Fibroblast of the aortic adventitia (primary cell): ENCODE measurements around the gene PAPOLA. TPM values are rescaled to one million over a fixed set of nuclear protein-coding genes. Genes with fewer than 3 reads are reported as not detected.

Experiments
- DNase-seq: peaks from one replicate; pipeline ENCODE4 v3.0.0-alpha.2; 2010; ENCODE audit warnings: low read depth
- H3K4me3 ChIP-seq: 2 replicates; pipeline ENCODE4 v1.5.1; 2011; ENCODE audit warnings: low read depth, mild to moderate bottlenecking, control low read depth, low read length, moderate library complexity
- CTCF ChIP-seq: IDR thresholded peaks from 2 replicates; pipeline ENCODE4 v1.5.1; 2011; ENCODE audit warnings: mild to moderate bottlenecking, low read length, control low read depth, inconsistent platforms; ENCODE audit not compliant: insufficient read depth
- total RNA-seq: library from RNA; depleted of rRNA; stranded (reverse); fragments of >200 nt; gene quantifications from 2 replicates; pipeline ENCODE4 v1.2.3, GENCODE V29; 2012; ENCODE audit warnings: low replicate concordance

PAPOLA gene
- total RNA-seq, 1 donor, result 124 TPM

DNA sequence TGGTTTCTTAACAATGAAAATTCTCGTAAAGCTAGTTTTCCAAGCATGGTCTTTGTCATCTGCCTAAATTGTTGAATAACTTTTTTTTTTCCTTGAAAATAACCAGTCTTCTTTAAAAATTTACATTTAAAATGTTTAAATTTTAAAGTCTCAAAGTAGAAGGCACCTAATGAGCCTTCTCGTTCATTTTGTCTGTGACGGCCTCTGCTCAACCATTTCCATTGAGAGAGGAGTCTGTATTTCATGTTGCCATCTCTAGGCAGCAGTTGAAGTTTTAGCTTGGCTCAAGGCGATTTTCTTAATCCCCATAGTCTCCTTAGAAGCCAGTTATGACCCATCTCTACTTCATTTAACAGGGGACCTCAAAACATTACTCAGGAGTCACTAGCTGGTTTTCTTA, 69.1 kb downstream of the PAPOLA start:
- no peak overlapping the region for H3K4me3 ChIP-seq
- no peak for TF ChIP-seq CTCF
- DNase-seq, result no peak

DNA sequence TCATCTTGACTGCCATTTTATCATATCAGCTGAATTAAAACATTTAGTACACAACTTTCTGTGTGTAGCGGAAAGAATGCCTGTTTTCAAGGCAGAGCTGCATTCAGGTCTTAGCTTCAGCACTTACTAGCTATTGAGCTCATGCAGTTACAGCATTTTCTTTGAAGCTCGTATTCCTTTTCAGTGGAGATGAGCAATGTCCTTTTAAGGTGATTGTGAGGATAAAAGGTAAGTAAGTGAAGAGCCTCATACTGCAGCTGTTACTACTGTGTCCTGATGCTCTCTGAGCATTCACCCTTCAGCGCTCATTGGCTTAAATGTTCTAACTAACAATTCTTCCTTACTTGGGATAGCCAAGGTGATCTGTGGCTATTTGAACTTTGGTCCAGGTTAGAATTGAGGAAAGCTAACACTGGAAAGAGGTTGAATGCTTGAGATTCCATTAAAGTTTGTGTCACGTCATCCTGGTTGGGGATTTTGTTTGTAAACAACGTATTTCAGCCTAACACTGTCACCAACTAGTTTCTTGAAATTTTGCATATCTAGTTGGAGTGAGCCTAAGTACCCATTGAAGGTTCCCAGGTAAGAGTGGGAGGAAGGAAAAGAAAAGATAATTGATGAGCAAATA, 71.4 kb downstream of the PAPOLA start:
- no peak overlapping the region for H3K4me3 ChIP-seq
- no peak for TF ChIP-seq CTCF
- no peak for DNase-seq

DNA sequence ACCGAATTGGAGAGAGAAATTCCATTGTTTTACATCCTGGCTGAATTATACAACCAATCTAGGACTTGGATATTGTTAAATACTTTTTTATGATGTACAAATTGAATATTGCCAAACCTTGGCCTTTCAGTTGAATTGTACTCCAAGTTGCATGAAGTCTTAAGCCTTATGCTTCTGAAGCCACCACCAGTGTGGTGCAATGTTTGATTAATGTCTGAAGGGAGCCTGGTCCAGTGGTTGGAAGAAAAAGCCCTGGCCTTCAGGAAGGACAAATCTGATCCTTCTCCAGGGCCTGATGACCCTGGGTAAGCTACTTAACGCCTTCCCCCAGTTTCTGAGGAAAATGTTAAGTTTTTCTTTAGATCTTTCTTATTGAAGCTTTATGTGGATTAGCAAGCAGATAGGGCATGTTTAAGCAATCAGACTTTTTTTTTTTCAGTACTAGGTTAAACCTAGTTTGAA, 72.0 kb downstream of the PAPOLA start:
- no peak for TF ChIP-seq CTCF
- no peak overlapping the region for H3K4me3 ChIP-seq
- no peak for DNase-seq

DNA sequence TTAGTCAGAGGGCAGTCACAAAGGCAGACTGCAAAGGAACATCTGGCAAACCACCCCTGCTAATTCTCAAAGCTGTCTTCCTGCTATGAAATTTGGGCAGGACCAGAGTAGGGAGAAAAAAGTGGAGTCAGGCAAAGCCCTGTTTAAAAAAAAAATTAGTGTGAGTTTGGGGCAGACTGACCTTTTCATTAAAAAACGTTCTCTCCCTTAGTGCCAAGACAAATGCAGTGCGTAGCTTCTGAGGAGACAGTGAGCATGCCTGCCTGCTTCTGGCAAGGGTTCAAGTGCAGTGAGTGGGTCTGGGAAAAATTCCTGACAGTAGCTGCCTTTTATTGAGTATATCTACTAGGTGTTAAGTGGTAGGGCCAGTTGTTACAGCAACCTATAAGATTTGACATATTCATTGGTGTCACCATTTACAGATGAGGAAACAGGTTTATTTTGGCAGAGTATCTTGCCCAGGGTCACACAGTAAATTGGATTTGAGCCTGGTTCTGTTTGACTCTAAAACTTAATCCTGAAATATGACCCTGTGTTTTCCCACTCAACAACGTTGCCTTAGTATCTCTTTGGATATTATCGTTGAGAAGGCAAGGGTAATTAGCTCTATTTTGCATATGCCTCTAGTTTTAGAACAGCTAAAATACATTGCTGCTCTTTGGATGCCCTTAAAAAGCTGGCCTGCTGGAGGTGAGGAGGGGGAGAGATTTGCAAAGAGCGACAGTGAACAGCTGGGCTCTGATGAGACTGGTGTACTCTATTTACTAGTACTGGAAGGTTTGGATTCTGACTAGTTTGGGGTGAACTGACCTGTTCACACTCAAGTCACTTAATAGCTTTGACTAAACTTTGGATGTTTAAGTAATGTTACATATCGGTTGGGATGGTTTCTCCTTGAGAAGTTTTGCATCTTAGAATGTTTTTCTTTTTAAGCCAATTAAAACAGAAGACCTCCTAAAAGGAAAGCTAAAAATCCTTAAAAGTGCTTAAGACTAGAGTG, 72.8 kb downstream of the PAPOLA start:
- DNase-seq, result peak; percentile 92
- no peak overlapping the region for H3K4me3 ChIP-seq
- TF ChIP-seq CTCF, result no peak

DNA sequence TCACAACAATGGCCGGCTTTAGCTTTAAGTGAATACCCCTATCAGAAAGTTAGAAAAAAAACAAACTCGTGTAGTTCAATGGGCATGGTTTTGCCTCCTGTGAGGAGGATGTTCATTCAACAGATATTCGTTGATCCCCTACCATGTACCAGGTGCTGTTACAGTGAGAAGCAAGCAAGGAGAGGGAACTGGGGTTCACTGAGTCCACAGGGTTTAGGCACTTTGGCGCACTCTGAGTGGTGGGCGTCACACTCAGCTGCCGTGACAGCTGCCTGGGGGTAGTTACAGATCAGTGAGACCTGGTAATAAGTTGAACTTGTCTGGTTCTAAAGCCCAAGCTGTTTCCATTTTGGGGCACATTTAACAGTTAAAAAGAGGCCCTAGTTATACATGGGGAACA, 74.2 kb downstream of the PAPOLA start:
- H3K4me3 ChIP-seq, result no peak overlapping the region
- no peak for TF ChIP-seq CTCF
- no peak for DNase-seq

DNA sequence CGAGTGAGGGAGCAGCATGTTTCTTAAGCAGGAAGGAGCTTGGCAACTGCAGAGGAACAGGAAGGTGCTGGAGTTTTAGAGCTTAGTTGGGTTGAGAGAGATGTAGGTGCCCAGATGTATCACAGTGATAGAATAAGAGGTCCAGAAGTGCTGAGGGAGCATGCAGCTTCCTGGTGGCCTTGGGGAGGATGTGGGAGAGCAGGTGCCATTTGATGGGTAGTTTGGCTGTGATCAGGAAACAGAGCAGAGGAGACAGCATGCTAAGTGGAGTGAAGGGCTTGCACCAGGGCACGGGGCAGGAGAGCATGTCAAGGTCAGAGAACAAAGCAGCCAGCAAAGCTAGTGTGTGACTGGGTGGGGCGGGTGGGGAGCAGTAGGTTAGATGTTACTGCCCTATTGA, 74.8 kb downstream of the PAPOLA start:
- no peak overlapping the region for H3K4me3 ChIP-seq
- TF ChIP-seq CTCF, result no peak
- DNase-seq, result no peak
